ENCODE measurements around the gene TMEM247.

The TMEM247 gene

DNA sequence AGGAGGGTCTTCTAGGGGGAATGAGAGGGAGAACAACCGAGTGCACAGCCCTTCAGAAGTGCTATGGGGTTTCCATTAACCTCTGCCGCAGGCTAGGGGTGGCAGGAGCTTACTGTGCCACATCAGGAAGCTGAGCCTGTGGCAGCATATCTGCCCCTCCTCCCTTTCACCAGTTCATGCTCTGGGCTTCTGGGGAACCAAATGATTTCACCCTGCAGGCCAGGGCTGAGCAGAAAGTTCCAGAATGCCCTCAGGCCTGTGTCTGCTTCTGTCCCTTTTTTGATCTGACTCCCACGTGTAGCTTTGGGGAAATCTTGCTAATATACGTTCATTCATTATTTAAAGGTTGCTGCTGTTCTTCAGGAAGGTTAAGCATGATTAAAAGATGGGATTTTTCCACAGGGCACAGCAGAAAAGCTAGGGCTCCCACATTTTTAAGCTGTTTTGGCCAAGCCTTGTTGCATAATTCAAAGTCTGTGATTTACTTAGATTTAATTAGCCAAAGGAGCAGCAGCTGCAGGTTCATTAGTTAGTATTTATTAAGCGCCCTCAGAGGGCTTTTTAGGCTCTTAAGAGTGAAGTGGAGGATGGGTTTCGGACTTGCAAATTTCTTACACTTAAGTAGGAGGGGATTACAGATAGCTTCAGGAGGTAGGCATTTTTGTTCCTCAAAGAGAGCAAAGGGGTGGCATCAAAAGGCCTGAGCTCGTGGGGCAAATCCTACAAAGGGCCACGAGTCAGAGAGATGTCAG lies 10.2 kb downstream of the TMEM247 start:
- no peak for DNase-seq (ENCODE audit: low read depth)

DNA sequence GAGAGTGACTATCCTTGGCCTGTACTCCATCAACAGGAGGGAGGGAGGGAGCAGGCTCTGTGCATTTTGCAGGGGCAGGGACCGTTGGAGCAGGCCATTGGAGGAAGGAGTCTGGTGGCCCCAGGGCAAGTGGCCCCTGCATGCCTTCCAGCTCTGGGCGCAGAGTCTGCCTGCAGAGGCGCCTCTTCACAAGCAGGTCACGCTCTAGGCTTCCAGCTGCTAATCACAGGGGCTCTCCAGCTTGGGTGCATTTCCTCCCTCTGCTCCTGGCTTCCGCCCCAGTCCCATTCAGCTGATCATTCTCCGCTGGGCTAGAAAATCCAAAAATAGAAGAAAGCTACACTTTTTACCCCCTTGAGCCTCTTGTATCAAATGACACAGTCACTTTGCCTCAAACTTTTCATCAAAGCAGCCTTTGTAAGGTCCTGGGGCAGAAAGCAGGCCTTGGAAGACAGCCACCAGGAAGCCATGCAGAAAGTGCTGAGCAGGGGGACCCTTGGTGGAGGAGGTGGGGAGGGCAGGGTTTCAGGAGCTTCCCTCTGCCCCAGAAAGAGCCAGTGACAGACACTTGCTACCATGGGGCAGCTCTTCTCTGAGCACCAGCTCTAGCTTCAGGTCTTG lies 11.3 kb downstream of the TMEM247 start:
- DNase-seq (ENCODE audit: low read depth), result no peak

- DNase-seq (ENCODE audit: low read depth), result no peak
Observed at GRCh38 chr2:46492301-46492700, 12.9 kb downstream of the TMEM247 start.

- DNase-seq (ENCODE audit: low read depth), result no peak
Observed at GRCh38 chr2:46493241-46493970, 14.0 kb downstream of the TMEM247 start.

DNA sequence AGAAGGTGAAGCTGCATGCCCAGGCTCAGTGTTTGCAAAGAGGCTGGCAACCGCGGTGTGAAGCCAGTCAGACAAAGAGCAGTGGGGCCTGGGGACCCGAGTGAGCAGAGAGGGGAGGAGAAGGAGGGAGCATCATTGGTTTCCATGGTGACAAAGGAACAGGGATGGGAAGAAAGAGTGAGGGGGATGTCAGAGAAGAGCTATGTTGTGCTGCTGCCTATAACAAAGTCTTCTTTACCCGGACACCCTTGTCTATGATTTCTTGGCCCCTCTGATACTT lies 14.5 kb downstream of the TMEM247 start:
- no peak for DNase-seq (ENCODE audit: low read depth)

DNA sequence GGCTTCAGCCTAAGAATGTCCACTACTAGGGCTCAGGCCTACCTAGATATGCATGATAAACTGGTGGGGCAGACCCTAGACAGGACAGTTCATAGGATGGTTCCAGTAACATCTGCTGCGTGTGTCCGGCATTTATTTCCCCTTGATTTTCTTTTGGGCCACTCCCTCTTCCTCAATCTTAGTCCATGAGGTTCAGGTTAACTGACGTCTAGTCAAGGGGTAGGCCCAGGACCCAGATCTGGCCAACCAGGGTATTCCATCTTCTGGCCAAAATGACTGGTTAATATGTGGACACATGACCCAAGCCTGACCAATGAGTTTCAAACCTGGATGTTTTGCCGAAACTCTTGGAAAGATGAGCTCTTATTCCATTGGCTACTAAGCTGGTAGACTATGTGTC lies 15.2 kb downstream of the TMEM247 start:
- DNase-seq (ENCODE audit: low read depth), result no peak

GRCh38 chr2:46495231-46496030 lies 16.1 kb downstream of the TMEM247 start:
- no peak for DNase-seq (ENCODE audit: low read depth)

GRCh38 chr2:46497766-46498165 lies 18.4 kb downstream of the TMEM247 start:
- no peak for DNase-seq (ENCODE audit: low read depth)

GRCh38 chr2:46498681-46499080 lies 19.3 kb downstream of the TMEM247 start:
- DNase-seq (ENCODE audit: low read depth), result no peak

- no peak for DNase-seq (ENCODE audit: low read depth)
Observed at GRCh38 chr2:46499392-46499785, 20.0 kb downstream of the TMEM247 start.

DNA sequence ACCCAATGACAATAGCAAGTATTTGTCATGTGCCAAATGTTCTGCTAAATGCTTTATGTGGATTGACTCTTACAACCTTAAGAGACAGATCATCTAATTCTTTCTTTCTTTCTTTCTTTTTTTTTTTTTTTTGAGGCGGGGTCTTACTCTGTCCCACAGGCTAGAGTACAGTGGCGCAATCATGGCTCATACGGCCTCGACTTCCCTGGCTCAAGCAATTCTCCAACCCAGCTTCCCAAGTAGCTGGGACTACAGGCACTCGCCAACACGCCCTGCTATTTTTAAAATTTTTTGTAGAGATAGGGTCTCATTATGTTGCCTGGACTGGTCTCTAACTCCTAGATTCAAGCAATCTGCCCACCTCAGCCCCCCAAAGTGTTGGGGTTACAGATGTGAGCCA lies 21.4 kb downstream of the TMEM247 start:
- DNase-seq (ENCODE audit: low read depth), result no peak

GRCh38 chr2:46502291-46502885 lies 23.0 kb downstream of the TMEM247 start:
- no peak for DNase-seq (ENCODE audit: low read depth)

- DNase-seq (ENCODE audit: low read depth), result no peak
Observed at GRCh38 chr2:46503686-46504085, 24.3 kb downstream of the TMEM247 start.

GRCh38 chr2:46504221-46504620 lies 24.9 kb downstream of the TMEM247 start:
- DNase-seq (ENCODE audit: low read depth), result no peak

GRCh38 chr2:46504685-46505471 lies 25.5 kb downstream of the TMEM247 start:
- DNase-seq (ENCODE audit: low read depth), result no peak

DNA sequence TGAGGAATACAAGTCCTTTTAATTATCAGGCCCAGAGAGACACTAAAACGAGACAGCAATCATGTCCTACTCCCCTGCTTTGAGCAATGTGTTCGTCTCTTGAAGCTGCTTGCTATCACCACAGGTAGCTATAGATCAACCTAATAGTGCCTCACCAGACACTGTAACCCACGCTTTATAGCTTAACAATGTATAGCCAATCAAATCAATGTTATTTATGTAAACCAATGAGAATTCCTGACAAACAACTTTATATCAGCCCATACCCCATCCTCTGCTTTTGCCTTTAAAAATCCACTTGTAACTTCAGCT lies 26.1 kb downstream of the TMEM247 start:
- DNase-seq (ENCODE audit: low read depth), result no peak

DNA sequence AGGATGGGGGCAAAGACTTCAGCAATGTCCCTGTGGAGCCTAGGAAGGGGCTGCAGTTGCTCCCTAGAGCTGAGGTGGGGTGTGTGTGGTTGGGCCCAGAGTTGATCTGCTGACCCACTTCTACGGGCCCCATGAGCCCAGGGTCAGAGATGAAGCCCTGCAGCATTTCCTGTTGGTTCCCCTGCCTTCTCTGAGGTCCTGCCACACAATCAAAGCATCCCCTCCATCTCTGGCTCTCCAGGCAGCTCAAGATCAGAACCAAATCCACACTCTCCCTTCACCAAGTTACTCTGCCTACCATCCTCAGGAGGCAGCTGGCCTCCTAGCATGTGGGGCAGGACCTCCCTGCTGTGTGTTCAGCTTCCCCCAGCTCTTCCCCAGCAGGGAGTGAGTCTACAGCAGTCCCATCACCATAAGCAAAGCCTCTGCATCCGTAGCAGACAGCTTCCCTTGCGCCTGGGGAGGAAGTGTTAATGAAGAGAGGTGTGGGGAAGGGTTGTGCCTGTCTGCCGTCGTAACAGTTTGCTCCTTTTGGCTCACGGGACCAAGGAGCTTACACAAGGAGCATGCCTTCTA lies 26.9 kb downstream of the TMEM247 start:
- DNase-seq (ENCODE audit: low read depth), result no peak

DNA sequence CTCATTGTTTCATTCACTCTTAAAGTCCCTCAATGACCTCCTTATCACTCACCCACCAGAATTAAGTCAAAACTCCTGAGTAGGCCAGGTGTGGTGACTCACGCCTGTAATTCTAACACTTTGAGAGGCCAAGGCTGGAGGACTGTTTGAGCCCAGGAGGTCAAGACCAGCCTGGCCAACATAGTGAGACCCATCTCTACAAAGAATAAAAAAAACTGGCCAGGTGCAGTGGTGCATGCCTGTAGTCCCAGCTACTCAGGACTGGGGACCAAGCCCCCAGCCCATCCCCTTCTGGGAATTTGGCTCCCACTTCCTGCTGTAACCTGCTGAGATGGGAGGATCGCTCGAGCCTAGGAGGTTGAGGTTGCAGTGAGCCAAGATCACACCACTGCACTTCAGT lies 28.9 kb downstream of the TMEM247 start:
- DNase-seq (ENCODE audit: low read depth), result no peak

DNA sequence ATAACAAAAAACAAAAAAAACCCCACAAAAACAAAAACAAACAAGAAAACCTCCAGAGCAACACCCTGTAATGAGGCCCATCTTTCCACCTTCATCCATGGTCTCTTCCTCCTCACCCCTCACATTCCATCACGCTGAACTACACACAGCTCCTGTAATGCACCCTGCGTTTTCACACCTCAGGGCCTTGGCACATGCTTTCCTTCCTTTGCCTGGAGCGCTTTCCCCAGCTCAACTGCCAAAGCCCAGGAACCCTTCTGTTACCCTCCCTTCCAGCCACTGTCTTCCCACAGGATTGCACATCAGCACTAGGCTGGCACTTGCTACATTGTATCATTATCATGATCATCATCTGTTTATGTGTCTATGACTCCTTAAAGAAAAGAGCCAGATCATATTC lies 29.4 kb downstream of the TMEM247 start:
- no peak for DNase-seq (ENCODE audit: low read depth)

- no peak for DNase-seq (ENCODE audit: low read depth)
Observed at GRCh38 chr2:46509804-46510203, 30.4 kb downstream of the TMEM247 start.

DNA sequence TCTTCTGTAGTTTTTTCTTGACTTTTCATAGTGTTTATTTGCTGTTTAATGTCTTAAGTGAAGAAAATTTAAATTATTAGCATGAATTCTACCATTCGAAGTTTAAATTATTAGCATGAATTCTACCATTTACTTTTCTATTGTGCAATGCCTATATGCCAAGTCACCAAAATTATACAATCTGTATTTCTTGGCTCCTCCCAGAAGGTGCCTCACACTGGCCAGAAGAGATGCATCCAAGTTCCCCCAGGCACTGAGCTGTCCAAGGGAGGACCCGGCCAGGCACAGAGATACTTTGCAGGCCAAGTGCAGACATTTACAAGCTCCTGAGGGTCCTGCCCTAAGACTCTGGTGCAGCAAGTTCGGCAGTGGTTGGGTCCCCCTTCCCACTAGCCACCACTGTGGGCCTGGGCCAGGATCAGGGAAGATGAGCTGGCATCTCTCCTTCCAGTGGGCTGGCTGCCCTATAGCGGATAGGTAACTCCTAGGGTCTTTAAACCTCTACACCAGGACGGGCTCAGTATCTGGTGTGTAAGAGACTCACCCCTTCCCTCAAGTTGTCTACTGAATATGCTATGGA lies 31.3 kb downstream of the TMEM247 start:
- DNase-seq (ENCODE audit: low read depth), result no peak

Data from fibroblast of the conjunctiva (primary cell).